ENCODE data around the gene RTN1.

GRCh38 chr14:59580911-59581310 is 289.7 kb downstream of the RTN1 start:
- TF ChIP-seq EZH2 (IDR thresholded peaks at IDR 0.05; ENCODE audit: borderline replicate concordance, low read depth, low read length) (no peak), CREB3 (tag; conservative IDR thresholded peaks at IDR 0.05; ENCODE audit: low read depth) (no peak), MAX (CRISPR knock-in tag; IDR thresholded peaks at IDR 0.05) (no peak), NCOA1 (IDR thresholded peaks at IDR 0.05; ENCODE audit: low read depth) (no peak), POLR2B (IDR thresholded peaks at IDR 0.05; ENCODE audit: low read depth, partially characterized antibody) (no peak), CTCF (IDR thresholded peaks at IDR 0.05 in 2 of 3, conservative IDR thresholded peaks at IDR 0.05 in 1 of 3; ENCODE audit: insufficient read depth in 2 of 3, low read depth in 1 of 3, low read length in 3 of 3) (no peak), POLR2AphosphoS5 (IDR thresholded peaks at IDR 0.05; ENCODE audit: control insufficient read depth, insufficient read depth, low read depth, low read length) (no peak), NR2C2 (CRISPR knock-in tag; IDR thresholded peaks at IDR 0.05) (no peak), NR2C2 (tag; IDR thresholded peaks at IDR 0.05) (no peak)
- TF ChIP-seq, protein P1, sequence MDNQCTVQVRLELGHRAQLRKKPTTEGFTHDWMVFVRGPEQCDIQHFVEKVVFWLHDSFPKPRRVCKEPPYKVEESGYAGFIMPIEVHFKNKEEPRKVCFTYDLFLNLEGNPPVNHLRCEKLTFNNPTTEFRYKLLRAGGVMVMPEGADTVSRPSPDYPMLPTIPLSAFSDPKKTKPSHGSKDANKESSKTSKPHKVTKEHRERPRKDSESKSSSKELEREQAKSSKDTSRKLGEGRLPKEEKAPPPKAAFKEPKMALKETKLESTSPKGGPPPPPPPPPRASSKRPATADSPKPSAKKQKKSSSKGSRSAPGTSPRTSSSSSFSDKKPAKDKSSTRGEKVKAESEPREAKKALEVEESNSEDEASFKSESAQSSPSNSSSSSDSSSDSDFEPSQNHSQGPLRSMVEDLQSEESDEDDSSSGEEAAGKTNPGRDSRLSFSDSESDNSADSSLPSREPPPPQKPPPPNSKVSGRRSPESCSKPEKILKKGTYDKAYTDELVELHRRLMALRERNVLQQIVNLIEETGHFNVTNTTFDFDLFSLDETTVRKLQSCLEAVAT (IDR thresholded peaks at IDR 0.05): no peak
- TF ChIP-seq, protein P2, sequence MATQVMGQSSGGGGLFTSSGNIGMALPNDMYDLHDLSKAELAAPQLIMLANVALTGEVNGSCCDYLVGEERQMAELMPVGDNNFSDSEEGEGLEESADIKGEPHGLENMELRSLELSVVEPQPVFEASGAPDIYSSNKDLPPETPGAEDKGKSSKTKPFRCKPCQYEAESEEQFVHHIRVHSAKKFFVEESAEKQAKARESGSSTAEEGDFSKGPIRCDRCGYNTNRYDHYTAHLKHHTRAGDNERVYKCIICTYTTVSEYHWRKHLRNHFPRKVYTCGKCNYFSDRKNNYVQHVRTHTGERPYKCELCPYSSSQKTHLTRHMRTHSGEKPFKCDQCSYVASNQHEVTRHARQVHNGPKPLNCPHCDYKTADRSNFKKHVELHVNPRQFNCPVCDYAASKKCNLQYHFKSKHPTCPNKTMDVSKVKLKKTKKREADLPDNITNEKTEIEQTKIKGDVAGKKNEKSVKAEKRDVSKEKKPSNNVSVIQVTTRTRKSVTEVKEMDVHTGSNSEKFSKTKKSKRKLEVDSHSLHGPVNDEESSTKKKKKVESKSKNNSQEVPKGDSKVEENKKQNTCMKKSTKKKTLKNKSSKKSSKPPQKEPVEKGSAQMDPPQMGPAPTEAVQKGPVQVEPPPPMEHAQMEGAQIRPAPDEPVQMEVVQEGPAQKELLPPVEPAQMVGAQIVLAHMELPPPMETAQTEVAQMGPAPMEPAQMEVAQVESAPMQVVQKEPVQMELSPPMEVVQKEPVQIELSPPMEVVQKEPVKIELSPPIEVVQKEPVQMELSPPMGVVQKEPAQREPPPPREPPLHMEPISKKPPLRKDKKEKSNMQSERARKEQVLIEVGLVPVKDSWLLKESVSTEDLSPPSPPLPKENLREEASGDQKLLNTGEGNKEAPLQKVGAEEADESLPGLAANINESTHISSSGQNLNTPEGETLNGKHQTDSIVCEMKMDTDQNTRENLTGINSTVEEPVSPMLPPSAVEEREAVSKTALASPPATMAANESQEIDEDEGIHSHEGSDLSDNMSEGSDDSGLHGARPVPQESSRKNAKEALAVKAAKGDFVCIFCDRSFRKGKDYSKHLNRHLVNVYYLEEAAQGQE (IDR thresholded peaks at IDR 0.05; ENCODE audit: borderline replicate concordance): no peak
- TF ChIP-seq, protein P2 (CRISPR knock-in tag; IDR thresholded peaks at IDR 0.05; ENCODE audit: low read depth): no peak
- TF ChIP-seq, protein P3, sequence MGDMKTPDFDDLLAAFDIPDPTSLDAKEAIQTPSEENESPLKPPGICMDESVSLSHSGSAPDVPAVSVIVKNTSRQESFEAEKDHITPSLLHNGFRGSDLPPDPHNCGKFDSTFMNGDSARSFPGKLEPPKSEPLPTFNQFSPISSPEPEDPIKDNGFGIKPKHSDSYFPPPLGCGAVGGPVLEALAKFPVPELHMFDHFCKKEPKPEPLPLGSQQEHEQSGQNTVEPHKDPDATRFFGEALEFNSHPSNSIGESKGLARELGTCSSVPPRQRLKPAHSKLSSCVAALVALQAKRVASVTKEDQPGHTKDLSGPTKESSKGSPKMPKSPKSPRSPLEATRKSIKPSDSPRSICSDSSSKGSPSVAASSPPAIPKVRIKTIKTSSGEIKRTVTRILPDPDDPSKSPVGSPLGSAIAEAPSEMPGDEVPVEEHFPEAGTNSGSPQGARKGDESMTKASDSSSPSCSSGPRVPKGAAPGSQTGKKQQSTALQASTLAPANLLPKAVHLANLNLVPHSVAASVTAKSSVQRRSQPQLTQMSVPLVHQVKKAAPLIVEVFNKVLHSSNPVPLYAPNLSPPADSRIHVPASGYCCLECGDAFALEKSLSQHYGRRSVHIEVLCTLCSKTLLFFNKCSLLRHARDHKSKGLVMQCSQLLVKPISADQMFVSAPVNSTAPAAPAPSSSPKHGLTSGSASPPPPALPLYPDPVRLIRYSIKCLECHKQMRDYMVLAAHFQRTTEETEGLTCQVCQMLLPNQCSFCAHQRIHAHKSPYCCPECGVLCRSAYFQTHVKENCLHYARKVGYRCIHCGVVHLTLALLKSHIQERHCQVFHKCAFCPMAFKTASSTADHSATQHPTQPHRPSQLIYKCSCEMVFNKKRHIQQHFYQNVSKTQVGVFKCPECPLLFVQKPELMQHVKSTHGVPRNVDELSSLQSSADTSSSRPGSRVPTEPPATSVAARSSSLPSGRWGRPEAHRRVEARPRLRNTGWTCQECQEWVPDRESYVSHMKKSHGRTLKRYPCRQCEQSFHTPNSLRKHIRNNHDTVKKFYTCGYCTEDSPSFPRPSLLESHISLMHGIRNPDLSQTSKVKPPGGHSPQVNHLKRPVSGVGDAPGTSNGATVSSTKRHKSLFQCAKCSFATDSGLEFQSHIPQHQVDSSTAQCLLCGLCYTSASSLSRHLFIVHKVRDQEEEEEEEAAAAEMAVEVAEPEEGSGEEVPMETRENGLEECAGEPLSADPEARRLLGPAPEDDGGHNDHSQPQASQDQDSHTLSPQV (IDR thresholded peaks at IDR 0.05): no peak

Data from K562 (cell line).